Measurements from ENCODE around the gene RASAL3. TPM values are rescaled to one million over a fixed set of nuclear protein-coding genes. Genes with fewer than 3 reads are reported as not detected.

Gene RASAL3
- total and polyA plus RNA-seq, 8 donors = 2.0 to 27.1 (median 2.7) TPM

DNA sequence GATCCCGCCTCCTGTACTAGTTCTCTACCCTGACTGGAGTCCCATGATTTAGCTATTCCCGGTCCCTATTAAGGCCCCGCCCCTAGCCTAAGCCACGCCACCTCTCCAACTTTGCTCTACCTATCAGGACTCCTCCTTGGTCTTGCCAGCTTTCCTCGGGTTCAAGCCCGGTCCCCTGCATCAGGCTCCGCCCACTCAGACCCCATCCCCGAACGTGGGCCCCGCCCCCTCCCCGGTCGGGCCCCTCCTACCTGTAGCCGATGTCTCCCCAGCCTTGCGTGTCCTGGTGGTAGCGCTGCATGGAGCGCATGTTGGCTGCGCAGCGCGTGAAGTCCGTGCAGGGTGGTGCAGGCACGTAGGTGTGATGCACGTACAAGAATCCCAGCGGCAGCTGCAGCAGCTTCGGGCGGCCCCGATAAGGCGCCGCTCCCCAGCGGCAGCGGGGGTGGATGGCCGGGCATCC, 7.3 kb upstream of the RASAL3 start:
- H3K36me3 ChIP-seq = no peaks in the 10 kb centered on the region
- H3K27me3 ChIP-seq = peaks cover 10 to 36% of the 10 kb centered on the region in 2 donors
- ATAC-seq (no peak), DNase-seq (peak in 1 of 4 donors; percentile 76)
- H3K27ac ChIP-seq = no peak overlapping the region
- H3K4me1 ChIP-seq = peaks cover under 1 to 29% of the 10 kb centered on the region in 2 donors
- intact Hi-C loops (cut with DNase I) = no loop called here
- no peaks in the 10 kb centered on the region for H3K9me3 ChIP-seq
- TF ChIP-seq, protein P1, sequence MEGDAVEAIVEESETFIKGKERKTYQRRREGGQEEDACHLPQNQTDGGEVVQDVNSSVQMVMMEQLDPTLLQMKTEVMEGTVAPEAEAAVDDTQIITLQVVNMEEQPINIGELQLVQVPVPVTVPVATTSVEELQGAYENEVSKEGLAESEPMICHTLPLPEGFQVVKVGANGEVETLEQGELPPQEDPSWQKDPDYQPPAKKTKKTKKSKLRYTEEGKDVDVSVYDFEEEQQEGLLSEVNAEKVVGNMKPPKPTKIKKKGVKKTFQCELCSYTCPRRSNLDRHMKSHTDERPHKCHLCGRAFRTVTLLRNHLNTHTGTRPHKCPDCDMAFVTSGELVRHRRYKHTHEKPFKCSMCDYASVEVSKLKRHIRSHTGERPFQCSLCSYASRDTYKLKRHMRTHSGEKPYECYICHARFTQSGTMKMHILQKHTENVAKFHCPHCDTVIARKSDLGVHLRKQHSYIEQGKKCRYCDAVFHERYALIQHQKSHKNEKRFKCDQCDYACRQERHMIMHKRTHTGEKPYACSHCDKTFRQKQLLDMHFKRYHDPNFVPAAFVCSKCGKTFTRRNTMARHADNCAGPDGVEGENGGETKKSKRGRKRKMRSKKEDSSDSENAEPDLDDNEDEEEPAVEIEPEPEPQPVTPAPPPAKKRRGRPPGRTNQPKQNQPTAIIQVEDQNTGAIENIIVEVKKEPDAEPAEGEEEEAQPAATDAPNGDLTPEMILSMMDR (IDR thresholded peaks at IDR 0.05) = no peak
- no peak overlapping the region for H3K4me3 ChIP-seq

DNA sequence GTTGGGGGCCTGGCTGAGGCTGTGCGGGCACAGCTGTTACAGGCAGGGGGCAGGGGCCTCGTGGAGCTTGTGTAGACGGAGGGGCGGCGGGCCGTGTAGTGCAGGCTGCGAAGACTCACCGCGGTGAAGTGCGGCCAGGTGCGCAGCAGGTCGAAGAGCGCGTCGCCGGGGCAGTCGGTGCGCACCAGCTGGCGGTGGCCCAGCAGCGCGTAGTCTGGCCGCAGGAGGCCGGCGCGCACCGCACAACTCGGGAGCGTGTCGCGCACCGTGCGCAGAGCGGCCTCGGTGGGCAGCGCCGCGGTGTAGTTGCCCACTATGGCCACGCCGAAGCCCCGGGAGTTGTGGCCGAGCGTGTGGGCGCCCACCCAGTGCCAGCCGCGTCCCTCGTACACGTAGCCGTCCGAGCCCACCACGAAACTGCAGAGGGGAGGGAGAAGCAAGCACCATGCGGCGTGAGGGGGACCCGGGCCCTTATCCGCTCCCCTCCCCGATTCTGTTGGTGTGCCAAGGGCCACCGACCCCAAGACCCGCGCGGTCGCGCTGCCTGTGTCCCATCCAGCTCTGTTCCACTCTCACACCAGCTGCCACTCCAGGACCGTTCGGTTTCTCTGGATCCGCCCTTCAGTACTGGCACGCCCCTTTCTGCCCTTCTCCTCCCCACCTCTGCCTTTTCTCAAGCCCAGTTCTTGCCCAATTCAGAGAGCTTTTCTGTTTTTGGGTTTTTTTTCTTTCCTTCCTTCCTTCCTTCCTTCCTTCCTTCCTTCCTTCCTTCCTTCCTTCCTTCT, 5.4 kb upstream of the RASAL3 start:
- Histone ChIP-seq H3K4me1 (peaks cover 3 to 45% of the 10 kb centered on the region in 2 donors), H3K27me3 (peaks cover 10 to 39% of the 10 kb centered on the region in 2 donors), H3K4me3 (peak overlapping the region; percentile 3 to 43), H3K27ac (no peak overlapping the region), H3K36me3 (no peaks in the 10 kb centered on the region), H3K9me3 (no peaks in the 10 kb centered on the region)
- intact Hi-C loops (cut with DNase I) = no loop called here
- DNase-seq (peak in 1 of 4 donors; percentile 84), ATAC-seq (peak; percentile 78)
- TF ChIP-seq, protein P1 (IDR thresholded peaks at IDR 0.05) = no peak

DNA sequence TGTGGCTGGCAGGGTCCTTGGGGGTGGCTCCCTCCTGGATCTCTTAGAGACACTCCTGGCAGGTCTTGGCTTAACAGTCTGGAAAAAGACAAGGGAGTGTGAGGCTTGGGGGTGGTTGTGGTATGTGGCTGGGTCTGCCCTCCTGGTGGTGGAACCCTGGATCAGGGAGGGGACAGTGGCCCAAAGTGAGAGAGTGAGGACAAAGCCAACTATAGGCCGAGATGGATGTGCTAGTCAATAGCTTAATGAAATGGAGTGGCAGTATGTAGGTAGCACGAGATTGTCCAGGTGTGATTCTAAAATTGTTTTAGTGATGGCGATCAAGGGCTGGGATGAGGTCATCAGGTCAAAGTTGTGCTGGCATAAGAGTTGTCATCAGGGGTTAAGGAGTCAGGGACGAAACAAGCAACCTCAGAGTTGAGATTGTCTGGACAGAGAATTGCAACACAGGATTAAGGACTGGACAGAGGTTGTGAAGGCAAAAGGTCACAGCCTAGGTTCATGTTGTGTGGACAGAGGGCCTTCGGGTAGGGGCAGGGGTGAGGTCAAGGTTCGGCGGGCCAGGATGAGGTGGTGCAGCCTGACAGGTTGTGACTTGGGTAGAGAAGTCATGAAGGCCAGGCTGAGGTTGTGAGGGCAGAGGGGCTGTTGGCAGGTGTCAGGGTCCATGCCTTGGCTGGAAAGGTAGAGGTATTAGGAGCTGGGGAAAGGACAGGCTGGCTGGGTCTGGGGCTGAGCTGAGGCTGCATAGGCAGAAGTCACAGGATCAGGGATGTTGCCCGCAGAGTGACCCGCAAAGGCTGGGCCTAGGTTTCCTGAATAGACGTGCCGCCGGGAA, 4.5 kb upstream of the RASAL3 start:
- peak overlapping the region in 1 of 2 donors; percentile 43 for H3K4me3 ChIP-seq
- peaks cover 3 to 49% of the 10 kb centered on the region in 2 donors for H3K4me1 ChIP-seq
- H3K36me3 ChIP-seq = no peaks in the 10 kb centered on the region
- TF ChIP-seq, protein P1 (IDR thresholded peaks at IDR 0.05) = no peak
- intact Hi-C loops (cut with DNase I) = no loop called here
- no peak overlapping the region for H3K27ac ChIP-seq
- H3K27me3 ChIP-seq = peaks cover 10 to 47% of the 10 kb centered on the region in 2 donors
- no peak for ATAC-seq
- no peak for DNase-seq
- H3K9me3 ChIP-seq = no peaks in the 10 kb centered on the region

DNA sequence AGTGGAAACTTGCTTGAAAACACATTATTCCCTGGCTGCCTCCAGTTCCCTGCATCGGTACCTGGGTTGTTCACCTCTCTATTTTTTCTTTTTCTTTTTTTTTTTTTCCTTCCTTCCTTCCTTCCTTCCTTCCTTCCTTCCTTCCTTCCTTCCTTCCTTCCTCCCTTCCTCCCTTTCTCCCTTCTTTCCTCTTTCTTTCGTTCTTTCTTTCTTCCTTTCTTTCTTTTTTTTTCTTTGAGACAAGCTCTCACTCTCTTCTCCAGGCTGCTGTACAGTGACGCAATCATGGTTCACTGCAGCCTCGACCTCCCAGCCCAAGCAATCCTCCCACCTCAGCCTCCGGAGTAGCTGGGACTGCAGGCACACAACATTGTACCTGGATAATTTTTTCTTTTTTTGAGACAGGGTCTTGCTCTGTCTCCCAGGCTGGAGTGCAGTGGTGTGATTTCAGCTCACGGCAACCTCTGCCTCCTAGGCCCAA, 3.4 kb upstream of the RASAL3 start:
- H3K27me3 ChIP-seq = peaks cover 10 to 51% of the 10 kb centered on the region in 2 donors
- no peak for ATAC-seq
- TF ChIP-seq, protein P1 (IDR thresholded peaks at IDR 0.05) = no peak
- no peak overlapping the region for H3K27ac ChIP-seq
- H3K4me1 ChIP-seq = peaks cover 3 to 59% of the 10 kb centered on the region in 2 donors
- DNase-seq = no peak
- H3K9me3 ChIP-seq = no peaks in the 10 kb centered on the region
- intact Hi-C loops (cut with DNase I) = no loop called here
- H3K36me3 ChIP-seq = no peaks in the 10 kb centered on the region
- H3K4me3 ChIP-seq = no peak overlapping the region
